HepG2 (cell line): ENCODE data around the gene CCT4. TPM values are rescaled to one million over a fixed set of nuclear protein-coding genes. Genes with fewer than 3 reads are reported as not detected.

Source experiments
- BCL3 ChIP-seq: sonication (generic); formaldehyde crosslinking; IDR thresholded peaks from 2 replicates; pipeline ENCODE4 v1.5.1; 2020; ENCODE audit warnings: mild to moderate bottlenecking, missing genetic modification reagents, moderate library complexity
- BORCS8-MEF2B ChIP-seq: sonication (generic); formaldehyde crosslinking; IDR thresholded peaks from 2 replicates; pipeline ENCODE4 v1.8.0; 2022; ENCODE audit warnings: mild to moderate bottlenecking, missing genetic modification reagents
- HMGXB3 ChIP-seq: sonication (generic); formaldehyde crosslinking; IDR thresholded peaks from 2 replicates; pipeline ENCODE4 v1.4.0; 2020; ENCODE audit warnings: missing genetic modification reagents, borderline replicate concordance
- RAD21 ChIP-seq: fragments of 450-650 bp; formaldehyde crosslinking; IDR thresholded peaks from 2 replicates; pipeline ENCODE4 v1.5.0; 2020; ENCODE audit warnings: mild to moderate bottlenecking
- ZNF264 ChIP-seq: sonication (generic); formaldehyde crosslinking; IDR thresholded peaks from 2 replicates; pipeline ENCODE4 v1.4.0; 2020; ENCODE audit warnings: missing genetic modification reagents
- ZNF556 ChIP-seq: sonication (generic); formaldehyde crosslinking; IDR thresholded peaks from 2 replicates; pipeline ENCODE4 v1.4.0; 2020; ENCODE audit warnings: mild to moderate bottlenecking, missing genetic modification reagents, borderline replicate concordance
- ZNF598 ChIP-seq: sonication (generic); formaldehyde crosslinking; IDR thresholded peaks from 2 replicates; pipeline ENCODE4 v1.5.1; 2020; ENCODE audit warnings: mild to moderate bottlenecking, missing genetic modification reagents, borderline replicate concordance
- ZNF83 ChIP-seq: sonication (generic); formaldehyde crosslinking; IDR thresholded peaks from 2 replicates; pipeline ENCODE4 v1.4.0; 2020; ENCODE audit warnings: missing genetic modification reagents, mild to moderate bottlenecking, borderline replicate concordance
- polyA plus RNA-seq, 8 experiments: library from polyadenylated mRNA; depleted of rRNA in 3 of 8; stranded (reverse) in 7 of 8; unstranded in 1 of 8; fragments of >200 nt; fragmentation: Illumina TruSeq in 4 of 8; extraction: Trizol in 4 of 8; gene quantifications; 2 replicates each; pipeline versions ENCODE4 v1.2.1 to v1.2.3, GENCODE V29; 2011 to 2016; ENCODE audit warnings: low read depth in 4 of 8, missing spikeins in 1 of 8, mixed read lengths in 1 of 8; ENCODE audit not compliant: insufficient read depth in 1 of 8
- total RNA-seq, 5 experiments: library from RNA; depleted of rRNA; stranded (reverse); fragments of >200 nt; fragmentation: Illumina TruSeq; extraction: Trizol; gene quantifications; 2 replicates each; pipeline ENCODE4 v1.2.3, GENCODE V29; 2016; ENCODE audit warnings: low read depth in 1 of 5
- TF ChIP-seq, protein P1 (sequence below): sonication (generic); formaldehyde crosslinking; IDR thresholded peaks from 2 replicates; pipeline ENCODE4 v1.4.0; 2020; ENCODE audit warnings: missing genetic modification reagents, mild to moderate bottlenecking, borderline replicate concordance
- TF ChIP-seq, protein P2 (sequence below): sonication (generic); formaldehyde crosslinking; conservative IDR thresholded peaks from 2 replicates; pipeline ENCODE4 v1.4.0; 2020; ENCODE audit warnings: missing genetic modification reagents
- TF ChIP-seq, protein P3 (sequence below): sonication (generic); formaldehyde crosslinking; IDR thresholded peaks from 2 replicates; pipeline ENCODE4 v1.5.0; 2020; ENCODE audit warnings: mild to moderate bottlenecking, missing genetic modification reagents, moderate library complexity
- TF ChIP-seq, protein P4 (sequence below): sonication (generic); formaldehyde crosslinking; IDR thresholded peaks from 2 replicates; pipeline ENCODE4 v1.4.0; 2020; ENCODE audit warnings: missing genetic modification reagents

CCT4 gene
- total and polyA plus RNA-seq, 2 of the 13 experiments (the other 11 are each of a cell fraction or from before 2014, with no cell fraction given), result 138 to 340 TPM

- TF ChIP-seq, protein P1, sequence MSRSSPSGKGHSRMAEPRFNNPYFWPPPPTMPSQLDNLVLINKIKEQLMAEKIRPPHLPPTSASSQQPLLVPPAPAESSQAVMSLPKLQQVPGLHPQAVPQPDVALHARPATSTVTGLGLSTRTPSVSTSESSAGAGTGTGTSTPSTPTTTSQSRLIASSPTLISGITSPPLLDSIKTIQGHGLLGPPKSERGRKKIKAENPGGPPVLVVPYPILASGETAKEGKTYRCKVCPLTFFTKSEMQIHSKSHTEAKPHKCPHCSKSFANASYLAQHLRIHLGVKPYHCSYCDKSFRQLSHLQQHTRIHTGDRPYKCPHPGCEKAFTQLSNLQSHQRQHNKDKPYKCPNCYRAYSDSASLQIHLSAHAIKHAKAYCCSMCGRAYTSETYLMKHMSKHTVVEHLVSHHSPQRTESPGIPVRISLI, result no peak
- TF ChIP-seq ZNF556 (CRISPR knock-in tag) (no peak), ZNF598 (CRISPR knock-in tag) (no peak), ZNF264 (CRISPR knock-in tag) (no peak), HMGXB3 (CRISPR knock-in tag) (no peak), RAD21 (CRISPR knock-in tag) (peak; percentile 60; the same call in 1 of the 2 replicates), BORCS8-MEF2B (CRISPR knock-in tag) (no peak), ZNF83 (CRISPR knock-in tag) (no peak), BCL3 (CRISPR knock-in tag) (no peak)
- TF ChIP-seq, protein P2, sequence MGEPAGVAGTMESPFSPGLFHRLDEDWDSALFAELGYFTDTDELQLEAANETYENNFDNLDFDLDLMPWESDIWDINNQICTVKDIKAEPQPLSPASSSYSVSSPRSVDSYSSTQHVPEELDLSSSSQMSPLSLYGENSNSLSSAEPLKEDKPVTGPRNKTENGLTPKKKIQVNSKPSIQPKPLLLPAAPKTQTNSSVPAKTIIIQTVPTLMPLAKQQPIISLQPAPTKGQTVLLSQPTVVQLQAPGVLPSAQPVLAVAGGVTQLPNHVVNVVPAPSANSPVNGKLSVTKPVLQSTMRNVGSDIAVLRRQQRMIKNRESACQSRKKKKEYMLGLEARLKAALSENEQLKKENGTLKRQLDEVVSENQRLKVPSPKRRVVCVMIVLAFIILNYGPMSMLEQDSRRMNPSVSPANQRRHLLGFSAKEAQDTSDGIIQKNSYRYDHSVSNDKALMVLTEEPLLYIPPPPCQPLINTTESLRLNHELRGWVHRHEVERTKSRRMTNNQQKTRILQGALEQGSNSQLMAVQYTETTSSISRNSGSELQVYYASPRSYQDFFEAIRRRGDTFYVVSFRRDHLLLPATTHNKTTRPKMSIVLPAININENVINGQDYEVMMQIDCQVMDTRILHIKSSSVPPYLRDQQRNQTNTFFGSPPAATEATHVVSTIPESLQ (CRISPR knock-in tag), result no peak; the same call in 1 of the 2 replicates
- TF ChIP-seq, protein P3, sequence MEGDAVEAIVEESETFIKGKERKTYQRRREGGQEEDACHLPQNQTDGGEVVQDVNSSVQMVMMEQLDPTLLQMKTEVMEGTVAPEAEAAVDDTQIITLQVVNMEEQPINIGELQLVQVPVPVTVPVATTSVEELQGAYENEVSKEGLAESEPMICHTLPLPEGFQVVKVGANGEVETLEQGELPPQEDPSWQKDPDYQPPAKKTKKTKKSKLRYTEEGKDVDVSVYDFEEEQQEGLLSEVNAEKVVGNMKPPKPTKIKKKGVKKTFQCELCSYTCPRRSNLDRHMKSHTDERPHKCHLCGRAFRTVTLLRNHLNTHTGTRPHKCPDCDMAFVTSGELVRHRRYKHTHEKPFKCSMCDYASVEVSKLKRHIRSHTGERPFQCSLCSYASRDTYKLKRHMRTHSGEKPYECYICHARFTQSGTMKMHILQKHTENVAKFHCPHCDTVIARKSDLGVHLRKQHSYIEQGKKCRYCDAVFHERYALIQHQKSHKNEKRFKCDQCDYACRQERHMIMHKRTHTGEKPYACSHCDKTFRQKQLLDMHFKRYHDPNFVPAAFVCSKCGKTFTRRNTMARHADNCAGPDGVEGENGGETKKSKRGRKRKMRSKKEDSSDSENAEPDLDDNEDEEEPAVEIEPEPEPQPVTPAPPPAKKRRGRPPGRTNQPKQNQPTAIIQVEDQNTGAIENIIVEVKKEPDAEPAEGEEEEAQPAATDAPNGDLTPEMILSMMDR (CRISPR knock-in tag), result peak; percentile 73
- TF ChIP-seq, protein P4, sequence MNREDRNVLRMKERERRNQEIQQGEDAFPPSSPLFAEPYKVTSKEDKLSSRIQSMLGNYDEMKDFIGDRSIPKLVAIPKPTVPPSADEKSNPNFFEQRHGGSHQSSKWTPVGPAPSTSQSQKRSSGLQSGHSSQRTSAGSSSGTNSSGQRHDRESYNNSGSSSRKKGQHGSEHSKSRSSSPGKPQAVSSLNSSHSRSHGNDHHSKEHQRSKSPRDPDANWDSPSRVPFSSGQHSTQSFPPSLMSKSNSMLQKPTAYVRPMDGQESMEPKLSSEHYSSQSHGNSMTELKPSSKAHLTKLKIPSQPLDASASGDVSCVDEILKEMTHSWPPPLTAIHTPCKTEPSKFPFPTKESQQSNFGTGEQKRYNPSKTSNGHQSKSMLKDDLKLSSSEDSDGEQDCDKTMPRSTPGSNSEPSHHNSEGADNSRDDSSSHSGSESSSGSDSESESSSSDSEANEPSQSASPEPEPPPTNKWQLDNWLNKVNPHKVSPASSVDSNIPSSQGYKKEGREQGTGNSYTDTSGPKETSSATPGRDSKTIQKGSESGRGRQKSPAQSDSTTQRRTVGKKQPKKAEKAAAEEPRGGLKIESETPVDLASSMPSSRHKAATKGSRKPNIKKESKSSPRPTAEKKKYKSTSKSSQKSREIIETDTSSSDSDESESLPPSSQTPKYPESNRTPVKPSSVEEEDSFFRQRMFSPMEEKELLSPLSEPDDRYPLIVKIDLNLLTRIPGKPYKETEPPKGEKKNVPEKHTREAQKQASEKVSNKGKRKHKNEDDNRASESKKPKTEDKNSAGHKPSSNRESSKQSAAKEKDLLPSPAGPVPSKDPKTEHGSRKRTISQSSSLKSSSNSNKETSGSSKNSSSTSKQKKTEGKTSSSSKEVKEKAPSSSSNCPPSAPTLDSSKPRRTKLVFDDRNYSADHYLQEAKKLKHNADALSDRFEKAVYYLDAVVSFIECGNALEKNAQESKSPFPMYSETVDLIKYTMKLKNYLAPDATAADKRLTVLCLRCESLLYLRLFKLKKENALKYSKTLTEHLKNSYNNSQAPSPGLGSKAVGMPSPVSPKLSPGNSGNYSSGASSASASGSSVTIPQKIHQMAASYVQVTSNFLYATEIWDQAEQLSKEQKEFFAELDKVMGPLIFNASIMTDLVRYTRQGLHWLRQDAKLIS (CRISPR knock-in tag), result no peak
Observed at GRCh38 chr2:61898810-61899209, 10.4 kb upstream of the CCT4 start (continued).
